SHP77 (cell line): Measurements from ENCODE around the gene SCGB1D4.

Experiments
- DNase-seq, 2 experiments: peaks; one replicate each; lab custom pipeline; 2025; lab: John Stamatoyannopoulos, UW

The SCGB1D4 gene

GRCh38 chr11:62273789-62274275, 25.0 kb downstream of the SCGB1D4 start:
- no peak for DNase-seq

GRCh38 chr11:62273284-62273683, 25.6 kb downstream of the SCGB1D4 start:
- no peak for DNase-seq

- DNase-seq, result no peak
These were observed 29.1 kb downstream of the SCGB1D4 start, which contains the start of gene SCGB2A2 for GRCh38 chr11:62269654-62270278. SCGB2A2 (plus strand) TSS chr11:62270158; CDS start chr11:62270217, 59 bp downstream.

- no peak for DNase-seq
These were observed 31.3 kb downstream of the SCGB1D4 start for GRCh38 chr11:62267576-62267975.

GRCh38 chr11:62267050-62267449, 31.8 kb downstream of the SCGB1D4 start:
- DNase-seq, result no peak

GRCh38 chr11:62266558-62266957, 32.3 kb downstream of the SCGB1D4 start:
- no peak for DNase-seq

- no peak for DNase-seq
These were observed 34.9 kb downstream of the SCGB1D4 start for GRCh38 chr11:62264004-62264403.

GRCh38 chr11:62260261-62260953, 38.5 kb downstream of the SCGB1D4 start:
- DNase-seq, result no peak

- DNase-seq, result no peak
These were observed 42.6 kb downstream of the SCGB1D4 start for GRCh38 chr11:62256281-62256680.

GRCh38 chr11:62253999-62254542, 44.8 kb downstream of the SCGB1D4 start:
- DNase-seq, result no peak

GRCh38 chr11:62251698-62252097, 47.2 kb downstream of the SCGB1D4 start:
- no peak for DNase-seq
